Measurements from ENCODE around the gene CNOT6. TPM values are rescaled to one million over a fixed set of nuclear protein-coding genes. Genes with fewer than 3 reads are reported as not detected.

The CNOT6 gene
- total and polyA plus RNA-seq, 2 donors (not counting 1 experiment from before 2014, with no cell fraction given), result 12.7 to 19.5 TPM

DNA sequence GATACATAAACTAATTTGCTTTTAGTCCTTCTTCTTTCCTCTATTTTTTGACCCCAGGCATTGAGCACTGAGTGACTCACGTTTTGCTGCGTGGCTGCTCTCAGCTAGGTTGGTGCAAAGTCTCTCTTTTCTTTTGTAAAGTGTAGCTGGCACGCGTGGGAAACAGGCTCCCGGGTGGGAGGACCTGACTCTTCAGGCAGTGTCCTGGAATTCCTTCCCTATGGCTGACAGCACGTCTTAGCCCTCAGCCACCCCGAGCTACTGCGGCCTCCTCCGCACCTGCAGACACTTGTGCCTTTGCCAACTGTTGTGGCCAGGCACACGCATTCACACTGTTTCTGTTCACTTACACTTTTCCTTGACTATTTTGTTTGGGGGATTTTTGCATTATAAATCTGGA lies 98.0 kb downstream of the CNOT6 start:
- peaks cover 17% of the 10 kb centered on the region for H3K27me3 ChIP-seq (ENCODE audit: control insufficient read depth, insufficient read depth, low read length)
- TF ChIP-seq EZH2 (IDR thresholded peaks at IDR 0.05; ENCODE audit: low read length, missing control alignments), result peak; percentile 44
- TF ChIP-seq, protein P1, sequence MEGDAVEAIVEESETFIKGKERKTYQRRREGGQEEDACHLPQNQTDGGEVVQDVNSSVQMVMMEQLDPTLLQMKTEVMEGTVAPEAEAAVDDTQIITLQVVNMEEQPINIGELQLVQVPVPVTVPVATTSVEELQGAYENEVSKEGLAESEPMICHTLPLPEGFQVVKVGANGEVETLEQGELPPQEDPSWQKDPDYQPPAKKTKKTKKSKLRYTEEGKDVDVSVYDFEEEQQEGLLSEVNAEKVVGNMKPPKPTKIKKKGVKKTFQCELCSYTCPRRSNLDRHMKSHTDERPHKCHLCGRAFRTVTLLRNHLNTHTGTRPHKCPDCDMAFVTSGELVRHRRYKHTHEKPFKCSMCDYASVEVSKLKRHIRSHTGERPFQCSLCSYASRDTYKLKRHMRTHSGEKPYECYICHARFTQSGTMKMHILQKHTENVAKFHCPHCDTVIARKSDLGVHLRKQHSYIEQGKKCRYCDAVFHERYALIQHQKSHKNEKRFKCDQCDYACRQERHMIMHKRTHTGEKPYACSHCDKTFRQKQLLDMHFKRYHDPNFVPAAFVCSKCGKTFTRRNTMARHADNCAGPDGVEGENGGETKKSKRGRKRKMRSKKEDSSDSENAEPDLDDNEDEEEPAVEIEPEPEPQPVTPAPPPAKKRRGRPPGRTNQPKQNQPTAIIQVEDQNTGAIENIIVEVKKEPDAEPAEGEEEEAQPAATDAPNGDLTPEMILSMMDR (conservative IDR thresholded peaks at IDR 0.05 in 1 of 2, IDR thresholded peaks at IDR 0.05 in 1 of 2; ENCODE audit: low read depth in 1 of 2, low read length in 2 of 2), result no peak

DNA sequence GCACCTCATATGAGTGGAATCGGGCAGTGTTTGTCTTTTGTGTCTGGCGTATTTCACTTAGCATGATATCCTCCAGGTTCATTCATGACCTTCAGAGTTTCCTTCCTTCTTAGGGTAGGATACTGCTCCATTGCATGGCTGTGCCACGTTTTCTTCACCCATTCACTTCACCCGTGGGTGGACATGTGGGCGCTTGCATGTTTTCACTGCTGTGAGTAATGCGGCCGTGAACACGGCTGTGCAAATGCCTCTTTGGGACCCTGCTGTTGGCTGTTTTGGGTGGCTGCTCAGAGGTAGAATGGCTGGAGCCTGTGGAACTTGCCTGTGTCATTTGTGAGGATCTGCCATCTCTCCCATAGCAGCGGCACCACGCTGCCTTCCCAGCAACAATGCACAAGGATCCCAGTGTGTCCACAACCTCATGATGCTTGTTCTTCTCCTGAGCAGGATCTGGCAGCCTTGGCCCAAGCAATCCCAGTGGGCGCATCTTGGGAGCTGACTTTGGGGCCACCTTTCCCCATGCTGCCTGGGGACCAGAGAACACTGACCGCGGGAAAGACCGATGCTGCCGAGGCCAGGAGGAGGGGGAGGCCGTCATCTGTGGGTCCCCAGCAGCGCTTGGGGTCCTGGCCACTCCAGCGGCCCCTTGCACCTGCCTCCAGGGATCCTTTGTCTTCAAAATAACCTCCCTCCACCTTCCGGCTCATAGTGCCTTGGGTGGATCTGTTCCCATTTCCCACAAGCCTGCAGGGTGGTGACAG lies 99.4 kb downstream of the CNOT6 start:
- no peak overlapping the region for H3K4me3 ChIP-seq (replicated peaks in 1 of 4; ENCODE audit: control extremely low read depth in 1 of 4, insufficient read depth in 1 of 4, low read depth in 3 of 4, low read length in 4 of 4)
- TF ChIP-seq, protein P1 (conservative IDR thresholded peaks at IDR 0.05 in 1 of 2, IDR thresholded peaks at IDR 0.05 in 1 of 2; ENCODE audit: low read depth in 1 of 2, low read length in 2 of 2), result no peak
- no peak for TF ChIP-seq EZH2 (IDR thresholded peaks at IDR 0.05; ENCODE audit: low read length, missing control alignments)
- H3K27ac ChIP-seq (ENCODE audit: insufficient read depth, low read length), result no peak overlapping the region
- H4K20me1 ChIP-seq (ENCODE audit: control insufficient read depth, extremely low read depth, insufficient read depth, low read length), result no peaks in the 10 kb centered on the region
- no peak for DNase-seq (ENCODE audit: low read depth in 2 of 2)
- no peaks in the 10 kb centered on the region for H3K79me2 ChIP-seq (ENCODE audit: control insufficient read depth, insufficient read depth, low read length)
- H3K4me1 ChIP-seq (ENCODE audit: control insufficient read depth, extremely low read depth, insufficient read depth, low read length), result no peaks in the 10 kb centered on the region
- no peak overlapping the region for H2AFZ ChIP-seq (ENCODE audit: low read length)
- peaks cover 12% of the 10 kb centered on the region for H3K27me3 ChIP-seq (ENCODE audit: control insufficient read depth, insufficient read depth, low read length)
- no peak overlapping the region for H3K9ac ChIP-seq (ENCODE audit: insufficient read depth, low read length)
- H3K9me3 ChIP-seq (ENCODE audit: control insufficient read depth, insufficient read depth, low read depth, low read length), result no peaks in the 10 kb centered on the region
- H3K36me3 ChIP-seq (ENCODE audit: control insufficient read depth, insufficient read depth, low read length), result no peaks in the 10 kb centered on the region
- H3K4me2 ChIP-seq (ENCODE audit: extremely low read depth, insufficient read depth, low read length), result no peak overlapping the region

More for the DNA sequence above, 98.0 kb downstream of the CNOT6 start:
- Histone ChIP-seq H4K20me1 (ENCODE audit: control insufficient read depth, extremely low read depth, insufficient read depth, low read length) (no peaks in the 10 kb centered on the region), H3K9me3 (ENCODE audit: control insufficient read depth, insufficient read depth, low read depth, low read length) (no peaks in the 10 kb centered on the region), H3K9ac (ENCODE audit: insufficient read depth, low read length) (no peak overlapping the region), H3K36me3 (ENCODE audit: control insufficient read depth, insufficient read depth, low read length) (no peaks in the 10 kb centered on the region), H3K27ac (ENCODE audit: insufficient read depth, low read length) (no peak overlapping the region), H3K79me2 (ENCODE audit: control insufficient read depth, insufficient read depth, low read length) (no peaks in the 10 kb centered on the region), H3K4me3 (replicated peaks in 1 of 4; ENCODE audit: control extremely low read depth in 1 of 4, insufficient read depth in 1 of 4, low read depth in 3 of 4, low read length in 4 of 4) (no peak overlapping the region), H3K4me1 (ENCODE audit: control insufficient read depth, extremely low read depth, insufficient read depth, low read length) (no peaks in the 10 kb centered on the region), H3K4me2 (ENCODE audit: extremely low read depth, insufficient read depth, low read length) (no peak overlapping the region), H2AFZ (ENCODE audit: low read length) (no peak overlapping the region)
- no peak for DNase-seq (ENCODE audit: low read depth in 2 of 2)

DNA sequence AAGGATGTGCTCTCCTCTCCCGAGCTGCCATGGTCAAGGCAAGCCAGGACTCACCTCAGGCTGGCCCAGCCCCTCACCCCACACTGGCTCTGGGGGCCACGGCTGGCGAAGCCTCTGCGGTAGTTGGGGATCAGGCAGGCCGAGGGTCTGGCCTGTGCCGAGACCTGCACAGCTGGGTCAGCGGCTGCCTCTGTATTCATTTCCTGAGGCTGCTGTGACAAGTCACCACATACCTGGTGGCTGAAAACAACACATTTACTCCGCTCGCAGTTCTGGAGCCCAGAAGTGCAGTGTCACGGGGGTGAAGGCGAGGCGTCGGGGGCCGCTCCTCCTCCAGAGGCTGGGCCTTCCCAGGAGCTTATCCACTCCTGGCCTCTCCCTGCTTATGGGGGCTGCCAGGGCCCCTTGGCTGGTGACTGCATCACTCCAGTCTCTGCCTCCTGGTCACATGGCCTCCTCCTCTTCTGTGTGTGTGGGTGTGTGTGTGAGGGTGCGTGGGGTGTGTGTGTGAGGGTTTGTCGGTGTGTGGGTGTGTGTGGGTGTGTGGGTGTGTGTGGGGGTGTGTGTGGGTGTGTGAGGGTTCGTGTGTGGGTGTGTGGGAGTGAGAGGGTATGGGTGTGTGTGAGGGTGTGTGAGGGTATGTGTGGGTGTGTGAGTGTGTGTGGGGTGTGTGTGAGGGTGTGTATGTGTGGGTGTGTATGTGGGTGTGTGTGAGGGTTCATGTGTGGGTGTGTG lies 100.3 kb downstream of the CNOT6 start:
- H3K27me3 ChIP-seq (ENCODE audit: control insufficient read depth, insufficient read depth, low read length), result peaks cover 12% of the 10 kb centered on the region
- no peak overlapping the region for H3K9ac ChIP-seq (ENCODE audit: insufficient read depth, low read length)
- H3K4me1 ChIP-seq (ENCODE audit: control insufficient read depth, extremely low read depth, insufficient read depth, low read length), result no peaks in the 10 kb centered on the region
- no peak overlapping the region for H3K4me2 ChIP-seq (ENCODE audit: extremely low read depth, insufficient read depth, low read length)
- H3K36me3 ChIP-seq (ENCODE audit: control insufficient read depth, insufficient read depth, low read length), result no peaks in the 10 kb centered on the region
- H4K20me1 ChIP-seq (ENCODE audit: control insufficient read depth, extremely low read depth, insufficient read depth, low read length), result no peaks in the 10 kb centered on the region
- no peak overlapping the region for H3K27ac ChIP-seq (ENCODE audit: insufficient read depth, low read length)
- no peaks in the 10 kb centered on the region for H3K9me3 ChIP-seq (ENCODE audit: control insufficient read depth, insufficient read depth, low read depth, low read length)
- no peak for DNase-seq (ENCODE audit: low read depth in 2 of 2)
- TF ChIP-seq, protein P1 (conservative IDR thresholded peaks at IDR 0.05 in 1 of 2, IDR thresholded peaks at IDR 0.05 in 1 of 2; ENCODE audit: low read depth in 1 of 2, low read length in 2 of 2), result no peak
- TF ChIP-seq EZH2 (IDR thresholded peaks at IDR 0.05; ENCODE audit: low read length, missing control alignments), result no peak
- H3K79me2 ChIP-seq (ENCODE audit: control insufficient read depth, insufficient read depth, low read length), result no peaks in the 10 kb centered on the region
- no peak overlapping the region for H3K4me3 ChIP-seq (replicated peaks in 1 of 4; ENCODE audit: control extremely low read depth in 1 of 4, insufficient read depth in 1 of 4, low read depth in 3 of 4, low read length in 4 of 4)
- no peak overlapping the region for H2AFZ ChIP-seq (ENCODE audit: low read length)

Measured in fibroblast of lung (primary cell).